Heart right ventricle (tissue), 16 donors: ENCODE measurements around the gene TM2D1. TPM values are rescaled to one million over a fixed set of nuclear protein-coding genes. Genes with fewer than 3 reads are reported as not detected.

Source experiments
- ATAC-seq, 8 donors: fragments of 200-7000 bp; cut with Tn5 transposase; one replicate each; pipeline ENCODE4 v1.9.1; 2020; ENCODE audit warnings: mild to moderate bottlenecking in 8 of 8, moderate library complexity in 8 of 8, moderate number of reproducible peaks in 1 of 8
- DNase-seq, 2 donors: peaks; one replicate each; pipeline ENCODE4 v3.0.0-alpha.2; 2020
- H3K27ac ChIP-seq, 10 donors: fragments of 200-600 bp; sonication (generic) in 2 of 10; one replicate each; pipeline versions ENCODE4 v1.5.0 to v1.8.0; 2020 to 2022; ENCODE audit warnings: mild to moderate bottlenecking in 3 of 10
- H3K27me3 ChIP-seq, 7 donors: fragments of 200-600 bp; one replicate each; pipeline ENCODE4 v1.8.0; 2021 to 2022; ENCODE audit warnings: mild to moderate bottlenecking in 2 of 7
- H3K36me3 ChIP-seq, 9 donors: fragments of 200-600 bp; sonication (generic) in 1 of 9; one replicate each; pipeline versions ENCODE4 v1.5.0 to v1.8.0; 2020 to 2022; ENCODE audit warnings: mild to moderate bottlenecking in 2 of 9
- H3K4me1 ChIP-seq, 9 donors: fragments of 200-600 bp; sonication (generic) in 1 of 9; one replicate each; pipeline versions ENCODE4 v1.5.0 to v1.8.0; 2020 to 2022; ENCODE audit warnings: mild to moderate bottlenecking in 4 of 9
- H3K4me3 ChIP-seq, 10 donors: fragments of 200-600 bp; sonication (generic) in 2 of 10; one replicate each; pipeline versions ENCODE4 v1.5.0 to v1.8.0; 2020 to 2022; ENCODE audit warnings: mild to moderate bottlenecking in 7 of 10, moderate library complexity in 2 of 10
- H3K9me3 ChIP-seq, 11 donors: fragments of 200-600 bp in 10 of 11; sonication (generic) in 2 of 11; one replicate each; pipeline versions ENCODE4 v1.5.0 to v1.8.0; 2013 to 2022; ENCODE audit warnings: mild to moderate bottlenecking in 2 of 11, control low read depth in 1 of 11, moderate library complexity in 1 of 11
- WGBS, 2 donors: extraction: QIAGEN DNeasy Blood & Tissue Kit; methylation state at CpG; one replicate each; pipeline ENCODE4 v1.1.7; 2013; ENCODE audit warnings: inconsistent platforms in 1 of 2; 5-methylcytosine and 5-hydroxymethylcytosine counted together
- intact Hi-C, 10 donors: fragments of 100-400 bp; cut with DNase I; formaldehyde crosslinking; loops; one replicate each; pipeline versions ENCODE4 v1.11.1 to v1.14.2; 2022
- long read RNA-seq, 3 donors: library from polyadenylated mRNA; unstranded; transcript quantifications; one replicate each; pipeline ENCODE4 v2.0.0, GENCODE V29; 2020 to 2021
- polyA plus RNA-seq, 2 donors: library from polyadenylated mRNA; stranded (reverse); fragments of 200-250 nt; gene quantifications; one replicate each; pipeline ENCODE4 v1.2.3, GENCODE V29; 2013
- total RNA-seq, 10 donors: library from RNA; stranded (reverse); fragmentation: NEBNext Ultra II Directional in 3 of 10; extraction: Animal tissue kit (Norgen Biotek cat#: 25700) in 3 of 10; gene quantifications; one replicate each; pipeline versions ENCODE4 v1.2.1 to v1.2.4, GENCODE V29; 2021 to 2023
- TF ChIP-seq, protein P1 (sequence below), 9 donors: fragments of 200-600 bp; sonication (generic) in 2 of 9; IDR thresholded peaks; one replicate each; pipeline versions ENCODE4 v1.5.0 to v1.8.0; 2021 to 2022; ENCODE audit warnings: antibody characterized with exemption in 9 of 9, mild to moderate bottlenecking in 5 of 9, moderate library complexity in 1 of 9
- donor health status: Arrhythmogenic right ventricular cardiomyopathy.
- donor health status: ischemic (EF 13 %, LVEDD 7.1; RV severe dilation, severe dysfunction).
- donor health status: healthy with polysubstance abuse.
- donor health status: DM: no; HTN: yes; CAD: no.
- donor health status: DM: no; HTN: no; CAD: no.
- donor health status: ischemic (EF 25% LVEDD 6.9; RV normal size, moderate dysfunction).
- donor health status: ischemic (EF 25% LVEDD 5.7; RV mildly dilated, moderate dysfunction).
- donor health status: healthy.
- donor health status: DM: yes; HTN: yes; CAD: no.
- donor health status: Ischemic cardiomyopathy.
- donor health status: ischemic (EF 35%, LVEDD 5.7; RV mildly dilated, moderate dysfunction).
- donor health status: nonischemic (EF 11% LVEDD 7.7; RV severe dilation, severe dysfunction).
- donor health status: DM: yes; HTN: yes; CAD: no.
- donor health status: PGD.
- donor health status: ischemic (EF 29% LVEDD 5.4; RV normal size, mild dysfunction).
- donor health status: nonischemic (EF 23%, LVEDD 6.1; RV moderate dilation, normal function).

TM2D1 gene
- total RNA-seq, result 10 to 100 TPM; 29.4 to 44.7 (median 36.8) TPM
- polyA plus RNA-seq, result 10 to 100 TPM; 12.9 to 30.9 TPM
- long read RNA-seq, donor 1, transcript TM2D1-201 (7 exons, 1,250 nt), result major isoform, 29 of 40 reads
- long read RNA-seq, donor 1, partial matches to known transcripts, result 5 of 40 reads
- long read RNA-seq, donor 1, other reads (novel, unspliced or antisense), result 6 of 40 reads
- long read RNA-seq, donor 2, transcript TM2D1-201 (7 exons, 1,250 nt), result major isoform, 32 of 55 reads
- long read RNA-seq, donor 2, partial matches to known transcripts, result 13 of 55 reads
- long read RNA-seq, donor 2, other reads (novel, unspliced or antisense), result 9 of 55 reads
- long read RNA-seq, donor 3, transcript TM2D1-201 (7 exons, 1,250 nt), result major isoform, 25 of 51 reads
- long read RNA-seq, donor 3, partial matches to known transcripts, result 14 of 51 reads
- long read RNA-seq, donor 3, other reads (novel, unspliced or antisense), result 11 of 51 reads

GRCh38 chr1:61724813-61725694 lies at the start of gene TM2D1:
TM2D1 (minus strand) TSS chr1:61725141; CDS start chr1:61725120, 21 bp downstream.
- DNase-seq (peak; percentile 89), ATAC-seq (peak; percentile 98 to 100 (median 99))
- Histone ChIP-seq H3K4me1 (peaks cover 5 to 30% (median 20%) of the 10 kb centered on the region in 9 donors), H3K36me3 (peaks cover 0 to 23% (median 0%) of the 10 kb centered on the region in 9 donors), H3K4me3 (peak within 1 kb of the TSS; percentile 75 to 97 (median 80)), H3K9me3 (no peaks in the 10 kb centered on the region), H3K27me3 (no peaks in the 10 kb centered on the region), H3K27ac (peak within 1 kb of the TSS; percentile 77 to 98 (median 91))
- WGBS, 2 donors, result 0 to 1% methylated on average over 43 to 45 of the region's 45 CpGs
- TF ChIP-seq, protein P1, sequence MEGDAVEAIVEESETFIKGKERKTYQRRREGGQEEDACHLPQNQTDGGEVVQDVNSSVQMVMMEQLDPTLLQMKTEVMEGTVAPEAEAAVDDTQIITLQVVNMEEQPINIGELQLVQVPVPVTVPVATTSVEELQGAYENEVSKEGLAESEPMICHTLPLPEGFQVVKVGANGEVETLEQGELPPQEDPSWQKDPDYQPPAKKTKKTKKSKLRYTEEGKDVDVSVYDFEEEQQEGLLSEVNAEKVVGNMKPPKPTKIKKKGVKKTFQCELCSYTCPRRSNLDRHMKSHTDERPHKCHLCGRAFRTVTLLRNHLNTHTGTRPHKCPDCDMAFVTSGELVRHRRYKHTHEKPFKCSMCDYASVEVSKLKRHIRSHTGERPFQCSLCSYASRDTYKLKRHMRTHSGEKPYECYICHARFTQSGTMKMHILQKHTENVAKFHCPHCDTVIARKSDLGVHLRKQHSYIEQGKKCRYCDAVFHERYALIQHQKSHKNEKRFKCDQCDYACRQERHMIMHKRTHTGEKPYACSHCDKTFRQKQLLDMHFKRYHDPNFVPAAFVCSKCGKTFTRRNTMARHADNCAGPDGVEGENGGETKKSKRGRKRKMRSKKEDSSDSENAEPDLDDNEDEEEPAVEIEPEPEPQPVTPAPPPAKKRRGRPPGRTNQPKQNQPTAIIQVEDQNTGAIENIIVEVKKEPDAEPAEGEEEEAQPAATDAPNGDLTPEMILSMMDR (IDR thresholded peaks at IDR 0.05), result no peak
- intact Hi-C loops, result loop anchor here in 3 of 10 donors (2.0 to 10.0 kb wide), 4 partner anchors 18 to 750 kb away; partner anchors contain the start of gene PATJ (in 1 of the 3)

GRCh38 chr1:61770131-61770530 lies 45.2 kb upstream of the TM2D1 start:
- WGBS, 2 donors, result 97% methylated on average over 1 of the region's 1 CpG
- no peak for ATAC-seq

GRCh38 chr1:61757950-61758349 lies 33.0 kb upstream of the TM2D1 start:
- DNase-seq, result no peak
- TF ChIP-seq, protein P1 (IDR thresholded peaks at IDR 0.05), result no peak
- Histone ChIP-seq H3K9me3 (no peaks in the 10 kb centered on the region), H3K4me3 (no peak overlapping the region), H3K36me3 (no peaks in the 10 kb centered on the region), H3K27ac (no peak overlapping the region), H3K27me3 (no peaks in the 10 kb centered on the region), H3K4me1 (peaks cover 0 to 3% (median 0%) of the 10 kb centered on the region in 9 donors)
- ATAC-seq, result no peak
- intact Hi-C loops, result no loop called here
- 82 to 89% methylated on average over 2 of the region's 2 CpGs for WGBS, 2 donors

More at GRCh38 chr1:61770131-61770530, 45.2 kb upstream of the TM2D1 start:
- H3K27me3 ChIP-seq, result no peaks in the 10 kb centered on the region
- TF ChIP-seq, protein P1 (IDR thresholded peaks at IDR 0.05), result no peak
- H3K9me3 ChIP-seq, result no peaks in the 10 kb centered on the region
- intact Hi-C loops, result no loop called here
- no peak overlapping the region for H3K4me3 ChIP-seq
- no peak for DNase-seq
- no peak overlapping the region for H3K27ac ChIP-seq
- peaks cover 0 to 43% (median 0%) of the 10 kb centered on the region in 9 donors for H3K36me3 ChIP-seq
- no peaks in the 10 kb centered on the region for H3K4me1 ChIP-seq

GRCh38 chr1:61756773-61757172 lies 31.8 kb upstream of the TM2D1 start:
- Histone ChIP-seq H3K4me3 (no peak overlapping the region), H3K27ac (no peak overlapping the region), H3K4me1 (peaks cover 0 to 3% (median 0%) of the 10 kb centered on the region in 9 donors), H3K36me3 (no peaks in the 10 kb centered on the region), H3K27me3 (no peaks in the 10 kb centered on the region), H3K9me3 (no peaks in the 10 kb centered on the region)
- intact Hi-C loops, result no loop called here
- TF ChIP-seq, protein P1 (IDR thresholded peaks at IDR 0.05), result no peak
- WGBS, 2 donors, result 78% methylated on average over 3 of the region's 3 CpGs
- DNase-seq (no peak), ATAC-seq (no peak)
